GM12878 (cell line): ENCODE results near the gene CETN2. TPM values are rescaled to one million over a fixed set of nuclear protein-coding genes. Genes with fewer than 3 reads are reported as not detected.

Experiments
- ATAC-seq: fragments of 200-7000 bp; cut with Tn5 transposase; 3 replicates; pipeline ENCODE4 v1.9.1; 2020; ENCODE audit warnings: mild to moderate bottlenecking, moderate library complexity
- BruUV-seq: library from RNA; stranded (reverse); fragments of 400-500 nt; replicated peaks from 2 replicates; lab custom pipeline; 2021; lab: Mats Ljungman, UMichigan
- CTCF ChIA-PET: fragments of 300-600 bp; sonication (Branson Sonifier 250); formaldehyde crosslinking; extraction: SDS; loops from one replicate; lab custom pipeline; 2021; ENCODE audit warnings: inconsistent platforms; lab: Yijun Ruan, JAX
- POLR2A ChIA-PET: fragments of 350-600 bp; formaldehyde crosslinking; extraction: SDS; loops from one replicate; lab custom pipeline; 2021; ENCODE audit warnings: inconsistent platforms; lab: Charles Lee
- RAD21 ChIA-PET: fragments of 300-600 bp; sonication (Branson Sonifier 250); formaldehyde crosslinking; loops from one replicate; lab custom pipeline; 2023; ENCODE audit warnings: antibody characterized with exemption; ENCODE audit not compliant: unreplicated experiment; lab: Charles Lee
- SMC1A ChIA-PET: fragments of 300-600 bp; sonication (Branson Sonifier 250); formaldehyde crosslinking; loops from one replicate; lab custom pipeline; 2023; ENCODE audit not compliant: unreplicated experiment, uncharacterized antibody; lab: Charles Lee
- DNase-seq: peaks from one replicate; pipeline ENCODE4 v3.0.0-alpha.2; 2011; ENCODE audit warnings: low read depth, low spot score
- FAIRE-seq: peaks from 3 replicates; lab custom pipeline; 2011; peaks lifted over from hg19 to GRCh38; lab: Jason Lieb, UNC
- H2AFZ ChIP-seq: 2 replicates; pipeline ENCODE4 v1.6.0; 2011; ENCODE audit warnings: low read depth, low read length, control low read depth; ENCODE audit not compliant: control insufficient read depth
- H3K27ac ChIP-seq: 2 replicates; pipeline ENCODE4 v1.5.1; 2011; ENCODE audit warnings: control low read depth; ENCODE audit not compliant: control insufficient read depth, insufficient read depth
- H3K27me3 ChIP-seq, 2 experiments: replicated peaks in 1 of 2; 2 replicates each; pipeline versions ENCODE4 v1.6.0 to v1.6.1; 2011; ENCODE audit warnings: low read length in 1 of 2; ENCODE audit not compliant: control insufficient read depth in 2 of 2, insufficient read depth in 2 of 2
- H3K36me3 ChIP-seq, 2 experiments: 2 replicates each; pipeline ENCODE4 v1.5.1; 2011; ENCODE audit warnings: low read length in 1 of 2; ENCODE audit not compliant: control insufficient read depth in 2 of 2, insufficient read depth in 2 of 2
- H3K4me1 ChIP-seq: 2 replicates; pipeline ENCODE4 v1.6.1; 2011; ENCODE audit warnings: mild to moderate bottlenecking, low read length, moderate library complexity, mixed read lengths; ENCODE audit not compliant: control insufficient read depth, insufficient read depth
- H3K4me2 ChIP-seq: 2 replicates; pipeline ENCODE4 v1.6.0; 2011; ENCODE audit warnings: control low read depth; ENCODE audit not compliant: control insufficient read depth, insufficient read depth
- H3K4me3 ChIP-seq: fragments of 200-600 bp; sonication (generic); 2 replicates; pipeline ENCODE4 v1.5.1; 2016
- H3K79me2 ChIP-seq: 2 replicates; pipeline ENCODE4 v1.6.0; 2011; ENCODE audit warnings: low read length; ENCODE audit not compliant: control insufficient read depth, insufficient read depth
- H3K9ac ChIP-seq: 2 replicates; pipeline ENCODE4 v1.8.0; 2011; ENCODE audit warnings: low read length, control low read depth, mixed read lengths; ENCODE audit not compliant: control insufficient read depth, insufficient read depth
- H3K9me3 ChIP-seq: replicated peaks from 3 replicates; pipeline ENCODE4 v1.5.1; 2011; ENCODE audit warnings: mild to moderate bottlenecking, low read length; ENCODE audit not compliant: control insufficient read depth, insufficient read depth
- H4K20me1 ChIP-seq: 2 replicates; pipeline ENCODE4 v1.6.0; 2011; ENCODE audit not compliant: control insufficient read depth, insufficient read depth
- ATF3 ChIP-seq: IDR thresholded peaks from 2 replicates; pipeline ENCODE4 v1.6.1; 2011; ENCODE audit warnings: low read depth, mild to moderate bottlenecking, low read length, moderate library complexity, borderline replicate concordance; ENCODE audit errors: extremely low read depth
- ATF7 ChIP-seq: fragments of 450-650 bp; IDR thresholded peaks from 2 replicates; pipeline ENCODE4 v1.6.1; 2016; ENCODE audit warnings: low read depth, mild to moderate bottlenecking
- CBX5 ChIP-seq: sonication (generic); IDR thresholded peaks from 2 replicates; pipeline ENCODE4 v1.6.1; 2016; ENCODE audit warnings: low read depth, moderate library complexity, mild to moderate bottlenecking, inconsistent platforms
- FOXK2 ChIP-seq: fragments of 450-650 bp; IDR thresholded peaks from 2 replicates; pipeline ENCODE4 v1.6.1; 2017; ENCODE audit warnings: mild to moderate bottlenecking, moderate library complexity
- IKZF1 ChIP-seq: fragments of 450-650 bp; conservative IDR thresholded peaks from 2 replicates; pipeline ENCODE4 v1.6.1; 2017; ENCODE audit warnings: antibody characterized with exemption, mild to moderate bottlenecking
- MEF2A ChIP-seq: IDR thresholded peaks from 2 replicates; pipeline ENCODE4 v1.6.1; 2011; ENCODE audit warnings: low read depth, mild to moderate bottlenecking, low read length, moderate library complexity; ENCODE audit not compliant: insufficient read depth
- SMAD5 ChIP-seq: IDR thresholded peaks from 2 replicates; pipeline ENCODE4 v1.6.1; 2016; ENCODE audit warnings: antibody characterized with exemption, low read depth
- SMARCA5 ChIP-seq: fragments of 450-650 bp; IDR thresholded peaks from 2 replicates; pipeline ENCODE4 v1.6.1; 2017; ENCODE audit warnings: mild to moderate bottlenecking
- SMC3 ChIP-seq: IDR thresholded peaks from 2 replicates; pipeline ENCODE4 v1.6.1; 2011; ENCODE audit warnings: low read length, improper control_type of control experiment, borderline replicate concordance
- SUZ12 ChIP-seq: fragments of 200-600 bp; sonication (generic); IDR thresholded peaks from one replicate; pipeline ENCODE4 v1.6.1; 2018; ENCODE audit warnings: antibody characterized with exemption, mild to moderate bottlenecking; ENCODE audit not compliant: unreplicated experiment
- USF2 ChIP-seq: IDR thresholded peaks from 2 replicates; pipeline ENCODE4 v1.6.1; 2011; ENCODE audit warnings: low read depth, low read length, improper control_type of control experiment, borderline replicate concordance
- ZBTB33 ChIP-seq: fragments of 450-650 bp; IDR thresholded peaks from 2 replicates; pipeline ENCODE4 v1.6.1; 2017; ENCODE audit warnings: mild to moderate bottlenecking
- ZNF24 ChIP-seq: fragments of 450-650 bp; IDR thresholded peaks from 2 replicates; pipeline ENCODE4 v1.6.1; 2017; ENCODE audit warnings: antibody characterized with exemption, mild to moderate bottlenecking
- ZNF384 ChIP-seq: IDR thresholded peaks from 2 replicates; pipeline ENCODE4 v1.6.1; 2012; ENCODE audit warnings: low read depth, mild to moderate bottlenecking, low read length, improper control_type of control experiment, borderline replicate concordance
- WGBS: methylation state at CpG from one replicate; pipeline ENCODE4 v1.1.6; 2016; ENCODE audit warnings: low lambda C conversion rate; ENCODE audit not compliant: insufficient replicate concordance, insufficient coverage; ENCODE audit errors: missing lambda C conversion rate; 5-methylcytosine and 5-hydroxymethylcytosine counted together
- in situ Hi-C: fragments of 300-500 bp; cut with MboI; formaldehyde crosslinking; loops from 9 replicates; pipeline ENCODE4 v1.14.3; 2018; ENCODE audit warnings: mixed read lengths
- intact Hi-C: fragments of 100-400 bp; cut with micrococcal nuclease; formaldehyde crosslinking; loops from one replicate; pipeline ENCODE4 v1.14.2; 2022; ENCODE audit not compliant: unreplicated experiment
- polyA plus RNA-seq, 11 experiments: library from polyadenylated mRNA; depleted of rRNA in 4 of 11; unstranded in 6 of 11; stranded (reverse) in 5 of 11; fragments of >200 nt; fragmentation: Nextera tagmentation in 4 of 11; fragmentation: Illumina TruSeq in 1 of 11; extraction: Ambion mirVana in 4 of 11; extraction: Trizol in 1 of 11; gene quantifications; 1 replicate in 1 of 11; 2 replicates in 10 of 11; pipeline versions ENCODE4 v1.2.1 to v1.2.3, GENCODE V29; 2011 to 2016; ENCODE audit warnings: inconsistent platforms in 2 of 11, missing spikeins in 2 of 11, low read depth in 1 of 11
- total RNA-seq, 4 experiments: library from RNA; depleted of rRNA in 3 of 4; stranded (reverse); fragments of >200 nt in 3 of 4; fragmentation: Illumina TruSeq in 1 of 4; extraction: Trizol in 1 of 4; gene quantifications; 2 replicates each; pipeline versions ENCODE4 v1.2.1 to v1.2.3, GENCODE V29; 2013 to 2021

Gene CETN2
- total and polyA plus RNA-seq, 10 of the 15 experiments (the other 5 are each of a cell fraction or from before 2014, with no cell fraction given): 12.0 to 30.3 (median 20.0) TPM

GRCh38 chrX:152819732-152820131, 10.8 kb downstream of the CETN2 start:
- SMC1A ChIA-PET: interaction anchor here (1.8 kb wide), 1 partner anchor 1066 kb away, joined by 4 read pairs; no protein-coding TSS in a partner anchor
- FAIRE-seq: no peak
- CTCF ChIA-PET: interaction anchor here (1.1 to 3.3 kb wide), 3 partner anchors 22 to 178 kb away, joined by 3 to 26 read pairs (median 3); no protein-coding TSS in a partner anchor
- no peaks in the 10 kb centered on the region for H4K20me1 ChIP-seq
- H3K27me3 ChIP-seq: no peaks in the 10 kb centered on the region
- in situ Hi-C loops: loop anchor here (5.0 to 25.0 kb wide), 2 partner anchors 182 to 1062 kb away; partner anchors contain the start of gene GABRQ
- RAD21 ChIA-PET: interaction anchor here (3.6 kb wide), 1 partner anchor 179 kb away, joined by 20 read pairs; no protein-coding TSS in a partner anchor
- no peaks in the 10 kb centered on the region for H3K9me3 ChIP-seq
- no peak overlapping the region for H3K27ac ChIP-seq
- 33% methylated on average over 7 of the region's 7 CpGs for WGBS
- TF ChIP-seq USF2 (no peak), SUZ12 (no peak), ZBTB33 (no peak), SMC3 (no peak), ATF7 (no peak), IKZF1 (no peak), FOXK2 (no peak), CBX5 (no peak), SMARCA5 (no peak), ATF3 (no peak), MEF2A (no peak), ZNF24 (no peak), SMAD5 (no peak), ZNF384 (no peak)
- TF ChIP-seq, all 136 proteins: peak for 0
- DNase-seq (no peak), ATAC-seq (no peak)
- Histone ChIP-seq H2AFZ (no peak overlapping the region), H3K4me1 (no peaks in the 10 kb centered on the region), H3K79me2 (no peaks in the 10 kb centered on the region), H3K4me2 (no peak overlapping the region), H3K9ac (no peak overlapping the region), H3K36me3 (no peaks in the 10 kb centered on the region), H3K4me3 (no peak overlapping the region)
- POLR2A ChIA-PET: no interaction called here
- no TSS peak for BruUV-seq
- intact Hi-C loops: loop anchor here (2.0 kb wide), 1 partner anchor 1067 kb away; no protein-coding TSS in a partner anchor
